ENCODE data around the gene MAP3K8. TPM values are rescaled to one million over a fixed set of nuclear protein-coding genes. Genes with fewer than 3 reads are reported as not detected.

Gene MAP3K8
- polyA plus RNA-seq, 1 donor from 2014 or later: 1.5 TPM

- no peaks in the 10 kb centered on the region for H3K27me3 ChIP-seq (ENCODE audit: insufficient read depth, low read depth, low read length)
- no peak overlapping the region for H3K4me3 ChIP-seq (ENCODE audit: low read length)
- no peaks in the 10 kb centered on the region for H3K36me3 ChIP-seq (ENCODE audit: insufficient read depth, low read length)
- no peaks in the 10 kb centered on the region for H4K20me1 ChIP-seq (ENCODE audit: insufficient read depth)
- no peaks in the 10 kb centered on the region for H3K9me3 ChIP-seq (ENCODE audit: low read length)
- TF ChIP-seq EZH2 (IDR thresholded peaks at IDR 0.05; ENCODE audit: borderline replicate concordance, insufficient read depth, low read length, poor library complexity, severe bottlenecking) (no peak), SMC3 (conservative IDR thresholded peaks at IDR 0.05; ENCODE audit: poor library complexity) (no peak), CTCF (IDR thresholded peaks at IDR 0.05; ENCODE audit: poor library complexity, severe bottlenecking) (no peak), MXI1 (conservative IDR thresholded peaks at IDR 0.05; ENCODE audit: poor library complexity, severe bottlenecking) (no peak), EP300 (conservative IDR thresholded peaks at IDR 0.05; ENCODE audit: poor library complexity, severe bottlenecking) (no peak), REST (IDR thresholded peaks at IDR 0.05; ENCODE audit: borderline replicate concordance) (no peak), POLR2AphosphoS5 (IDR thresholded peaks at IDR 0.05) (no peak), RAD21 (conservative IDR thresholded peaks at IDR 0.05) (no peak), TAF1 (IDR thresholded peaks at IDR 0.05; ENCODE audit: low read depth) (no peak)
- H3K79me2 ChIP-seq (replicated peaks; ENCODE audit: insufficient read depth, low read length): no peaks in the 10 kb centered on the region
- no peak overlapping the region for H3K27ac ChIP-seq (ENCODE audit: low read length)
- no peaks in the 10 kb centered on the region for H3F3A ChIP-seq (ENCODE audit: insufficient read depth, low read length, poor library complexity, severe bottlenecking)
- no peak overlapping the region for H3K9ac ChIP-seq (ENCODE audit: low read length)
- H2AFZ ChIP-seq (ENCODE audit: low read depth, low read length): no peak overlapping the region
- no peak overlapping the region for H3K4me2 ChIP-seq (ENCODE audit: low read length)
- H3K9me2 ChIP-seq (ENCODE audit: insufficient read depth, low read length): no peaks in the 10 kb centered on the region
These were observed 37.3 kb upstream of the MAP3K8 start for GRCh38 chr10:30396698-30397097.

- no peaks in the 10 kb centered on the region for H3F3A ChIP-seq (ENCODE audit: insufficient read depth, low read length, poor library complexity, severe bottlenecking)
- no peak overlapping the region for H3K4me2 ChIP-seq (ENCODE audit: low read length)
- no peaks in the 10 kb centered on the region for H4K20me1 ChIP-seq (ENCODE audit: insufficient read depth)
- H3K9me2 ChIP-seq (ENCODE audit: insufficient read depth, low read length): no peaks in the 10 kb centered on the region
- H3K79me2 ChIP-seq (replicated peaks; ENCODE audit: insufficient read depth, low read length): no peaks in the 10 kb centered on the region
- no peak overlapping the region for H3K27ac ChIP-seq (ENCODE audit: low read length)
- H3K9ac ChIP-seq (ENCODE audit: low read length): no peak overlapping the region
- no peaks in the 10 kb centered on the region for H3K9me3 ChIP-seq (ENCODE audit: low read length)
- no peak overlapping the region for H3K4me3 ChIP-seq (ENCODE audit: low read length)
- no peaks in the 10 kb centered on the region for H3K27me3 ChIP-seq (ENCODE audit: insufficient read depth, low read depth, low read length)
- H3K36me3 ChIP-seq (ENCODE audit: insufficient read depth, low read length): no peaks in the 10 kb centered on the region
- no peak overlapping the region for H2AFZ ChIP-seq (ENCODE audit: low read depth, low read length)
- TF ChIP-seq MXI1 (conservative IDR thresholded peaks at IDR 0.05; ENCODE audit: poor library complexity, severe bottlenecking) (no peak), SMC3 (conservative IDR thresholded peaks at IDR 0.05; ENCODE audit: poor library complexity) (no peak), POLR2AphosphoS5 (IDR thresholded peaks at IDR 0.05) (no peak), TAF1 (IDR thresholded peaks at IDR 0.05; ENCODE audit: low read depth) (no peak), EZH2 (IDR thresholded peaks at IDR 0.05; ENCODE audit: borderline replicate concordance, insufficient read depth, low read length, poor library complexity, severe bottlenecking) (no peak), CTCF (IDR thresholded peaks at IDR 0.05; ENCODE audit: poor library complexity, severe bottlenecking) (no peak), RAD21 (conservative IDR thresholded peaks at IDR 0.05) (no peak), REST (IDR thresholded peaks at IDR 0.05; ENCODE audit: borderline replicate concordance) (no peak), EP300 (conservative IDR thresholded peaks at IDR 0.05; ENCODE audit: poor library complexity, severe bottlenecking) (no peak)
These were observed 35.8 kb upstream of the MAP3K8 start for GRCh38 chr10:30398193-30398592.
